GM23338 (cell line): ENCODE measurements around the gene ANAPC13.

Experiments
- CREB1 ChIP-seq: fragments of 250-450 bp; sonication (Bioruptor Pico); IDR thresholded peaks from 2 replicates; pipeline ENCODE4 v1.5.0; 2020; ENCODE audit warnings: low read depth, mild to moderate bottlenecking, moderate library complexity
- EZH2 ChIP-seq: fragments of 200-600 bp; sonication (generic); IDR thresholded peaks from one replicate; pipeline ENCODE4 v1.8.0; 2017; ENCODE audit warnings: antibody characterized with exemption, mild to moderate bottlenecking, low read depth; ENCODE audit not compliant: unreplicated experiment
- EZH2phosphoT487 ChIP-seq: fragments of 200-600 bp; sonication (generic); IDR thresholded peaks from one replicate; pipeline ENCODE4 v1.8.1; 2018; ENCODE audit warnings: antibody characterized with exemption; ENCODE audit not compliant: unreplicated experiment
- NANOG ChIP-seq: IDR thresholded peaks from 2 replicates; pipeline ENCODE4 v1.6.1; 2016; ENCODE audit warnings: antibody characterized with exemption, borderline replicate concordance
- POLR2AphosphoS5 ChIP-seq: IDR thresholded peaks from 2 replicates; pipeline ENCODE4 v1.6.1; 2016; ENCODE audit warnings: antibody characterized with exemption, low read depth
- ZNF114 ChIP-seq: fragments of 250-450 bp; sonication (Bioruptor Pico); IDR thresholded peaks from 2 replicates; pipeline ENCODE4 v1.5.0; 2020; ENCODE audit warnings: mild to moderate bottlenecking, moderate library complexity
- TF ChIP-seq, protein P1 (sequence below), 2 experiments: fragments of 200-600 bp in 1 of 2; sonication (generic) in 1 of 2; conservative IDR thresholded peaks; 2 replicates each; pipeline versions ENCODE4 v1.5.1 to v1.6.1; 2016 to 2017; ENCODE audit warnings: antibody characterized with exemption in 2 of 2, low read depth in 2 of 2, mild to moderate bottlenecking in 2 of 2, moderate library complexity in 1 of 2
- TF ChIP-seq, protein P2 (sequence below): IDR thresholded peaks from 2 replicates; pipeline ENCODE4 v1.6.1; 2016; ENCODE audit warnings: antibody characterized with exemption
- TF ChIP-seq, protein P3 (sequence below): IDR thresholded peaks from one replicate; pipeline ENCODE4 v1.6.1; 2018; ENCODE audit warnings: antibody characterized with exemption; ENCODE audit not compliant: unreplicated experiment

DNA sequence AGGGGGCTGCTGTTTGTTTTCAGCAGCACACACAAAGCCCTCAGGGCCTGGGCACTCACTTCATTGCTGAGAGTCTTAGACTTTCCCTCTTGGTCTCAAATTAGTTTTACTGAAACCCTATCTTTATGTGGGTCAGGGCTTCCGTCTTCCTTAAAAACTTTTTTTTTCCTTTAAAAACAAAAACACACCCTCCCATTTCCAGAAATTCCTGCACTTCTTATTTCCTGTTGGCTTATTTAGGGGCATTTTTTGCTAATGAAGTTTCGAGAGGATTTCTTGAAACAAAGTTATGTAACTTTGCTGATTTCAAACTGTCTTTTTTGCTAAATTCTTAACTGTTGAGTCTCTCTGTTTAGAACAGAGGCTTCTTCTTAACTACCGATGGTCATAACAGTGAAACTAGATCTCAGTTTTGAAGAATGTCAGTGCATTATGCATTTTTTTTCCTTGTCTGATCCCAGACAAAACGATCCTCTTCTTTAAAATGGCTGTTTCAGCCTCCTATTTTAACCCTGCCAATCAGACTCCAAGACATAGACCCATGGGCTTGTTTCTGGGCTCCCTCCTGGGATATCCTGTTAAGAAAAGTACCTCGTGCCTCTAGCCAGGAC, 23.3 kb downstream of the ANAPC13 start:
- TF ChIP-seq, protein P1, sequence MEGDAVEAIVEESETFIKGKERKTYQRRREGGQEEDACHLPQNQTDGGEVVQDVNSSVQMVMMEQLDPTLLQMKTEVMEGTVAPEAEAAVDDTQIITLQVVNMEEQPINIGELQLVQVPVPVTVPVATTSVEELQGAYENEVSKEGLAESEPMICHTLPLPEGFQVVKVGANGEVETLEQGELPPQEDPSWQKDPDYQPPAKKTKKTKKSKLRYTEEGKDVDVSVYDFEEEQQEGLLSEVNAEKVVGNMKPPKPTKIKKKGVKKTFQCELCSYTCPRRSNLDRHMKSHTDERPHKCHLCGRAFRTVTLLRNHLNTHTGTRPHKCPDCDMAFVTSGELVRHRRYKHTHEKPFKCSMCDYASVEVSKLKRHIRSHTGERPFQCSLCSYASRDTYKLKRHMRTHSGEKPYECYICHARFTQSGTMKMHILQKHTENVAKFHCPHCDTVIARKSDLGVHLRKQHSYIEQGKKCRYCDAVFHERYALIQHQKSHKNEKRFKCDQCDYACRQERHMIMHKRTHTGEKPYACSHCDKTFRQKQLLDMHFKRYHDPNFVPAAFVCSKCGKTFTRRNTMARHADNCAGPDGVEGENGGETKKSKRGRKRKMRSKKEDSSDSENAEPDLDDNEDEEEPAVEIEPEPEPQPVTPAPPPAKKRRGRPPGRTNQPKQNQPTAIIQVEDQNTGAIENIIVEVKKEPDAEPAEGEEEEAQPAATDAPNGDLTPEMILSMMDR (conservative IDR thresholded peaks at IDR 0.05; ENCODE audit: low read depth in 2 of 2), result no peak
- no peak for TF ChIP-seq EZH2
- TF ChIP-seq, protein P2, sequence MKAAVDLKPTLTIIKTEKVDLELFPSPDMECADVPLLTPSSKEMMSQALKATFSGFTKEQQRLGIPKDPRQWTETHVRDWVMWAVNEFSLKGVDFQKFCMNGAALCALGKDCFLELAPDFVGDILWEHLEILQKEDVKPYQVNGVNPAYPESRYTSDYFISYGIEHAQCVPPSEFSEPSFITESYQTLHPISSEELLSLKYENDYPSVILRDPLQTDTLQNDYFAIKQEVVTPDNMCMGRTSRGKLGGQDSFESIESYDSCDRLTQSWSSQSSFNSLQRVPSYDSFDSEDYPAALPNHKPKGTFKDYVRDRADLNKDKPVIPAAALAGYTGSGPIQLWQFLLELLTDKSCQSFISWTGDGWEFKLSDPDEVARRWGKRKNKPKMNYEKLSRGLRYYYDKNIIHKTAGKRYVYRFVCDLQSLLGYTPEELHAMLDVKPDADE, result no peak
- TF ChIP-seq, protein P3, sequence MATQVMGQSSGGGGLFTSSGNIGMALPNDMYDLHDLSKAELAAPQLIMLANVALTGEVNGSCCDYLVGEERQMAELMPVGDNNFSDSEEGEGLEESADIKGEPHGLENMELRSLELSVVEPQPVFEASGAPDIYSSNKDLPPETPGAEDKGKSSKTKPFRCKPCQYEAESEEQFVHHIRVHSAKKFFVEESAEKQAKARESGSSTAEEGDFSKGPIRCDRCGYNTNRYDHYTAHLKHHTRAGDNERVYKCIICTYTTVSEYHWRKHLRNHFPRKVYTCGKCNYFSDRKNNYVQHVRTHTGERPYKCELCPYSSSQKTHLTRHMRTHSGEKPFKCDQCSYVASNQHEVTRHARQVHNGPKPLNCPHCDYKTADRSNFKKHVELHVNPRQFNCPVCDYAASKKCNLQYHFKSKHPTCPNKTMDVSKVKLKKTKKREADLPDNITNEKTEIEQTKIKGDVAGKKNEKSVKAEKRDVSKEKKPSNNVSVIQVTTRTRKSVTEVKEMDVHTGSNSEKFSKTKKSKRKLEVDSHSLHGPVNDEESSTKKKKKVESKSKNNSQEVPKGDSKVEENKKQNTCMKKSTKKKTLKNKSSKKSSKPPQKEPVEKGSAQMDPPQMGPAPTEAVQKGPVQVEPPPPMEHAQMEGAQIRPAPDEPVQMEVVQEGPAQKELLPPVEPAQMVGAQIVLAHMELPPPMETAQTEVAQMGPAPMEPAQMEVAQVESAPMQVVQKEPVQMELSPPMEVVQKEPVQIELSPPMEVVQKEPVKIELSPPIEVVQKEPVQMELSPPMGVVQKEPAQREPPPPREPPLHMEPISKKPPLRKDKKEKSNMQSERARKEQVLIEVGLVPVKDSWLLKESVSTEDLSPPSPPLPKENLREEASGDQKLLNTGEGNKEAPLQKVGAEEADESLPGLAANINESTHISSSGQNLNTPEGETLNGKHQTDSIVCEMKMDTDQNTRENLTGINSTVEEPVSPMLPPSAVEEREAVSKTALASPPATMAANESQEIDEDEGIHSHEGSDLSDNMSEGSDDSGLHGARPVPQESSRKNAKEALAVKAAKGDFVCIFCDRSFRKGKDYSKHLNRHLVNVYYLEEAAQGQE, result no peak
- TF ChIP-seq CREB1, result no peak
- TF ChIP-seq NANOG, result no peak
- TF ChIP-seq EZH2phosphoT487, result no peak
- TF ChIP-seq POLR2AphosphoS5, result no peak
- TF ChIP-seq ZNF114 (CRISPR knock-in tag), result no peak
